A549 treated with Mapracorat at 1 μM for 4 hours (cell line): ENCODE data around the gene ZNF469. TPM values are rescaled to one million over a fixed set of nuclear protein-coding genes. Genes with fewer than 3 reads are reported as not detected.

ENCODE experiments used
- total RNA-seq: library from RNA; stranded (reverse); fragments of 200-300 nt; extraction: Qiagen RNA extraction; gene quantifications from 5 replicates; pipeline ENCODE4 v1.2.3, GENCODE V29; 2022

ZNF469 gene, protein sequence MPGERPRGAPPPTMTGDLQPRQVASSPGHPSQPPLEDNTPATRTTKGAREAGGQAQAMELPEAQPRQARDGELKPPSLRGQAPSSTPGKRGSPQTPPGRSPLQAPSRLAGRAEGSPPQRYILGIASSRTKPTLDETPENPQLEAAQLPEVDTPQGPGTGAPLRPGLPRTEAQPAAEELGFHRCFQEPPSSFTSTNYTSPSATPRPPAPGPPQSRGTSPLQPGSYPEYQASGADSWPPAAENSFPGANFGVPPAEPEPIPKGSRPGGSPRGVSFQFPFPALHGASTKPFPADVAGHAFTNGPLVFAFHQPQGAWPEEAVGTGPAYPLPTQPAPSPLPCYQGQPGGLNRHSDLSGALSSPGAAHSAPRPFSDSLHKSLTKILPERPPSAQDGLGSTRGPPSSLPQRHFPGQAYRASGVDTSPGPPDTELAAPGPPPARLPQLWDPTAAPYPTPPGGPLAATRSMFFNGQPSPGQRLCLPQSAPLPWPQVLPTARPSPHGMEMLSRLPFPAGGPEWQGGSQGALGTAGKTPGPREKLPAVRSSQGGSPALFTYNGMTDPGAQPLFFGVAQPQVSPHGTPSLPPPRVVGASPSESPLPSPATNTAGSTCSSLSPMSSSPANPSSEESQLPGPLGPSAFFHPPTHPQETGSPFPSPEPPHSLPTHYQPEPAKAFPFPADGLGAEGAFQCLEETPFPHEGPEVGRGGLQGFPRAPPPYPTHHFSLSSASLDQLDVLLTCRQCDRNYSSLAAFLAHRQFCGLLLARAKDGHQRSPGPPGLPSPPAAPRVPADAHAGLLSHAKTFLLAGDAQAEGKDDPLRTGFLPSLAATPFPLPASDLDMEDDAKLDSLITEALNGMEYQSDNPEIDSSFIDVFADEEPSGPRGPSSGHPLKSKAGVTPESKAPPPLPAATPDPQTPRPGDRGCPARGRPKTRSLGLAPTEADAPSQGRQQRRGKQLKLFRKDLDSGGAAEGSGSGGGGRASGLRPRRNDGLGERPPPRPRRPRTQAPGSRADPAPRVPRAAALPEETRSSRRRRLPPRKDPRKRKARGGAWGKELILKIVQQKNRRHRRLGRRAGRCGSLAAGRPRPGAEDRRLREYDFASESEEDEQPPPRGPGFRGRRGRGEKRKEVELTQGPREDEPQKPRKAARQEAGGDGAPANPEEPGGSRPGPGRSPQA (N-terminal part only)
- 6.1 to 11.5 TPM (median 9.9 TPM) in 5 replicates for total RNA-seq

DNA sequence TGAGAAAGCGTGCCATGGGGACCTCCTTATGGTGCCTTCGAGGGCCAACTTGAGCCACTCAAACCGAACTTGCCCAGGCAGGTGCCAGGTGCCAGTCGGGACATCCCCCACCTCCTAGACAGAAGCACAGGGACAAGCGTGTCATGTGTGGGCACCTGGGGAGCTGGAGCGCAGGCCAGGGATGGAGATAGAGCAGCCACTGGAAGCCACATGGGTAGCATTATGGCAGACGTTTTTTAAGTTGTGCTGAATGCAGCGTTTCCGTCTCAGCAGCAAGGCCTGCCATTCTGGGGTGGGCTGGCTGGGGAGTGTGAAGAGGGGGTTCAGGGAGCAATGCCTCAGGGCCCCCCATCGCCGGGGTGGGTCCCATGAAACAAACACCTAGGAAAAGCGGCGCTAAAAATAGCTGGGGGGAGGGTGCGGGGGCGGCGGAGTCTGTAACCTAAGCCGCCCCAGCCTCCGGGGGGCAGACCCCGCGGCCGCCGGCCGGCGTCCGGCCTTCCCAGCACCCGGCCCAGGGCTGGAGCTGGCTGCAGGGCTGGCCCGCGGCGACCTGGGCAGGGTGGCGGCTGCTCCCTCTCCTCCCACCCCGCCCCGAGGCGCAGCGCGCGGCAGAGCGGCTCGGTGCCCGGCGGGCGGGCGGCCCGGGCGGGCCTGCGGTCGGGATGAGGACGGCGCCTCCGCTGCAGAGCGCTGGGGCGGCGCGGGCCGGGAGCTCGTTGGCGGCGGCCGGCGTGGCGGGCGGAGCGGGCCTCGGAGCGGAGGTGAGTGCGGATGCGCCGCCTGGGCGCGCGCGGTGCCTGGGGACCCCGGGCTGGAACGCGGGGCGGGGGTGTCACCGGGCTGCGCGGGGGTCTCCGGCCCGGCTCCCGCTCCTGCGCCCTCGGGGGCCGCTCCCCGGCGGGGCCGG is at the start of gene ZNF469:
TSS of gene ZNF469 (plus strand) at position 469 of the 910 bp plus-strand sequence. CDS start 44,512 bp downstream, outside the sequence.

Other genes with a start within 250 kb of the ZNF469 start
- gene ZFPM1, start 70.3 kb downstream of the ZNF469 start, total RNA-seq, result 4.6 to 8.1 TPM (median 6.4 TPM) in 5 replicates
- gene ZC3H18, start 187.4 kb downstream of the ZNF469 start, total RNA-seq, result 45.1 to 52.5 TPM (median 51.5 TPM) in 5 replicates